Activated naive CD8-positive, alpha-beta T cell (primary cell): ENCODE measurements around the gene CDK5R2.

ENCODE experiments used
- H3K27ac Mint-ChIP-seq: one replicate; pipeline ENCODE4 v1.8.0; 2021; ENCODE audit warnings: mixed read lengths
- H3K27me3 Mint-ChIP-seq: one replicate; pipeline ENCODE4 v1.8.0; 2021; ENCODE audit warnings: mixed read lengths
- H3K36me3 Mint-ChIP-seq: one replicate; pipeline ENCODE4 v1.8.0; 2021; ENCODE audit warnings: mixed read lengths
- H3K4me1 Mint-ChIP-seq: one replicate; pipeline ENCODE4 v1.8.0; 2021; ENCODE audit warnings: low read depth, mixed read lengths
- H3K4me3 Mint-ChIP-seq: one replicate; pipeline ENCODE4 v1.8.0; 2021; ENCODE audit warnings: mild to moderate bottlenecking, mixed read lengths
- H3K9me3 Mint-ChIP-seq: one replicate; pipeline ENCODE4 v1.8.0; 2021; ENCODE audit warnings: low read depth, mixed read lengths

The CDK5R2 gene

DNA sequence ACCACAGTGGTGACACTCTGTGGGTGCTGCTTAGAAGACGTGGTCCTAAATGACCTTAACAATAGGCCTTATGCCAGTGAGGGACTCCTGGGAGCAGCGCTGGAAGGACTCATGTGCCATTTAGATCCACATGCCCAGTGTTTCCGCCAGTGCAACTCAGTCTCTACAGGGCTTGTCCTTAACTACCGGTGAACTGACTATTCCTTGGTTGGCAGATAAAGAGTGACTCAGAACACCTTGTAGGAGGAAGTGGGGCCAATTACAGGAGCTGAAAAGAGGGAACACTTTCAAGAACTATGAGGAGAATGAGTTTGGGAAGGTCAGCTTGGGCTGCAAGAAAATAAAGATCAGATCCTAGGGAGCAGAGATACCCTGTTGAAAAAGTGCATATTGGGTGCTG is 1.8 kb upstream of the CDK5R2 start:
- Mint-ChIP-seq H3K4me1 (peaks cover 10% of the 10 kb centered on the region), H3K36me3 (no peaks in the 10 kb centered on the region), H3K27ac (no peak overlapping the region), H3K9me3 (no peaks in the 10 kb centered on the region), H3K4me3 (no peak overlapping the region), H3K27me3 (peaks cover 39% of the 10 kb centered on the region)

DNA sequence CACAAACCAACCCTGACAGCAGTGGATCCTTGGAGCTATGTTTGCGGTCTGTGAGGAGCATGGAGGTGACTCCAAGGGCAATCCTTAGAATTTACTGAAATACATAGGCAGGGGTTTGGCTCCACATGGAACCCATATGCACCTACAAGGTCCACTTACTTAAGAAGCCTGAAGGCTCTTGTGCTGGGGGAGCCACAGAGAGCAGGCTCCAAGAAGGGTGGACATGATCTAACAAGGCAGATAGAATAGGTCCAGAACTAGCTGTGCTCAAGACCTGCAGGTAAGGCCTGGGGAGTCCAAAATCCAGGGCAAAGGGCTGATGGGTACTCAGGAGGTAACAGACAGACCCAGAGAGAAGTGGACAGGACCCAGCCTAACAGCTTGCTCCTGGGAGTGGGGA is 1.2 kb upstream of the CDK5R2 start:
- Mint-ChIP-seq H3K27ac (no peak overlapping the region), H3K9me3 (no peaks in the 10 kb centered on the region), H3K27me3 (peaks cover 37% of the 10 kb centered on the region), H3K36me3 (no peaks in the 10 kb centered on the region), H3K4me1 (peaks cover 10% of the 10 kb centered on the region), H3K4me3 (no peak overlapping the region)

DNA sequence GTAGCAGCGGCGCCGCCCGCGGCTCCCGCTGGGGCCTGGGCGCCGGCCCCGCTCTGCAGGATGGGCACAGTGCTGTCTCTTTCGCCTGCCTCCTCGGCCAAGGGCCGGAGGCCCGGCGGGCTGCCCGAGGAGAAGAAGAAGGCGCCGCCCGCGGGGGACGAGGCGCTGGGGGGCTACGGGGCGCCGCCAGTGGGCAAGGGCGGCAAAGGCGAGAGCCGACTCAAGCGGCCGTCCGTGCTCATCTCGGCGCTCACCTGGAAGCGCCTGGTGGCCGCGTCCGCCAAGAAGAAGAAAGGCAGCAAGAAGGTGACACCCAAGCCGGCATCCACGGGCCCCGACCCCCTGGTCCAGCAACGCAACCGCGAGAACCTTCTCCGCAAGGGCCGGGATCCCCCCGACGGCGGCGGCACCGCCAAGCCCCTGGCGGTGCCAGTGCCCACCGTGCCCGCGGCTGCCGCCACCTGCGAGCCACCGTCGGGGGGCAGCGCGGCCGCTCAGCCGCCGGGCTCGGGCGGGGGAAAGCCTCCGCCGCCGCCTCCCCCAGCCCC is 369 bp downstream of the CDK5R2 start:
- Mint-ChIP-seq H3K27ac (no peak overlapping the region), H3K9me3 (no peaks in the 10 kb centered on the region), H3K4me1 (peaks cover 10% of the 10 kb centered on the region), H3K27me3 (peaks cover 47% of the 10 kb centered on the region), H3K36me3 (no peaks in the 10 kb centered on the region), H3K4me3 (no peak overlapping the region)

DNA sequence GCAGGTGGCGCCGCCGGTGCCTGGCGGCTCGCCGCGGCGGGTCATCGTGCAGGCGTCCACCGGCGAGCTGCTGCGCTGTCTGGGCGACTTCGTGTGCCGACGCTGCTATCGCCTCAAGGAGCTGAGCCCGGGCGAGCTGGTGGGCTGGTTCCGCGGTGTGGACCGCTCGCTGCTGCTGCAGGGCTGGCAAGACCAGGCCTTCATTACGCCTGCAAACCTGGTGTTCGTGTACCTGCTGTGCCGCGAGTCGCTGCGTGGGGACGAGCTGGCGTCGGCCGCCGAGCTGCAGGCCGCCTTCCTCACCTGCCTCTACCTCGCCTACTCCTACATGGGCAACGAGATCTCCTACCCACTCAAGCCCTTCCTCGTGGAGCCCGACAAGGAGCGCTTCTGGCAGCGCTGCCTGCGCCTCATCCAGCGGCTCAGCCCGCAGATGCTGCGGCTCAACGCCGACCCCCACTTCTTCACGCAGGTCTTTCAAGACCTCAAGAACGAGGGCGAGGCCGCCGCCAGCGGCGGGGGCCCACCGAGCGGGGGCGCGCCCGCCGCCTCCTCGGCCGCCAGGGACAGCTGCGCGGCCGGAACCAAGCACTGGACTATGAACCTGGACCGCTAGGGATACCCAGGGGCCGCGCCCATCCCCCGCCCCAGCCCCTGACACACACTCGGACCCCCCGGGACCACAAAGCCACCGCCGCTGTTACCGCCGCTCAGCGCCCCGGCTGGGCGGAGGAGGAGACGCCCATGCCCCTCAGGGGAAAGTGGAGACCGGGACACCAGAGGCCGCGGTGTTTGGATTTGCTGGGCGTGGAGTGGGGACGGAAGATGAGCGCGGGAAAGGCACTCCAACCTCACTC is 1.1 kb downstream of the CDK5R2 start:
- Mint-ChIP-seq H3K4me3 (peak overlapping the region; percentile 71), H3K27ac (no peak overlapping the region), H3K36me3 (no peaks in the 10 kb centered on the region)

DNA sequence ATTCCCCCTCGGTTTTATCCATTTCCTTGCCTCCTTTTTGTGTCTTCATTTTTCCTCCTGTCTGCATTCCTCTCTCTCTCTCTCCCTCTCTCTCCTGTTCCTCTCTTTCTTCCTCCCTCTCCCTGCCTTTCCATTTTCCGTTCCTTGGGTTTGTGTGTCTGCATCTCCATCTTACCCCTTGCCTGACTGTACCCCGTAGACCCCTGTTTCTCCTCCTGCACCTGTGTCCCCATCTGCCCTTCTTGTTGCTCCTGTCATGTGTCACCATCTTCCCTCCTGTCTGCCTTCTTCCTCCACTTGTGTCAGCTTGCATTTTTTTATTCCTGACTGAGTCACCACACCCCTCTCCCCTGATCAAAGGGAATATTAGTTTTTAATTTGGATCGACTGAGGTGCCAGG is 1.8 kb downstream of the CDK5R2 start:
- peaks cover 10% of the 10 kb centered on the region for H3K4me1 Mint-ChIP-seq
- H3K27me3 Mint-ChIP-seq, result peaks cover 49% of the 10 kb centered on the region
- no peaks in the 10 kb centered on the region for H3K36me3 Mint-ChIP-seq
- no peak overlapping the region for H3K27ac Mint-ChIP-seq
- peak overlapping the region; percentile 6 for H3K4me3 Mint-ChIP-seq
- no peaks in the 10 kb centered on the region for H3K9me3 Mint-ChIP-seq

More for the DNA sequence above, 1.1 kb downstream of the CDK5R2 start:
- H3K27me3 Mint-ChIP-seq, result peaks cover 46% of the 10 kb centered on the region
- H3K4me1 Mint-ChIP-seq, result peaks cover 10% of the 10 kb centered on the region
- no peaks in the 10 kb centered on the region for H3K9me3 Mint-ChIP-seq

DNA sequence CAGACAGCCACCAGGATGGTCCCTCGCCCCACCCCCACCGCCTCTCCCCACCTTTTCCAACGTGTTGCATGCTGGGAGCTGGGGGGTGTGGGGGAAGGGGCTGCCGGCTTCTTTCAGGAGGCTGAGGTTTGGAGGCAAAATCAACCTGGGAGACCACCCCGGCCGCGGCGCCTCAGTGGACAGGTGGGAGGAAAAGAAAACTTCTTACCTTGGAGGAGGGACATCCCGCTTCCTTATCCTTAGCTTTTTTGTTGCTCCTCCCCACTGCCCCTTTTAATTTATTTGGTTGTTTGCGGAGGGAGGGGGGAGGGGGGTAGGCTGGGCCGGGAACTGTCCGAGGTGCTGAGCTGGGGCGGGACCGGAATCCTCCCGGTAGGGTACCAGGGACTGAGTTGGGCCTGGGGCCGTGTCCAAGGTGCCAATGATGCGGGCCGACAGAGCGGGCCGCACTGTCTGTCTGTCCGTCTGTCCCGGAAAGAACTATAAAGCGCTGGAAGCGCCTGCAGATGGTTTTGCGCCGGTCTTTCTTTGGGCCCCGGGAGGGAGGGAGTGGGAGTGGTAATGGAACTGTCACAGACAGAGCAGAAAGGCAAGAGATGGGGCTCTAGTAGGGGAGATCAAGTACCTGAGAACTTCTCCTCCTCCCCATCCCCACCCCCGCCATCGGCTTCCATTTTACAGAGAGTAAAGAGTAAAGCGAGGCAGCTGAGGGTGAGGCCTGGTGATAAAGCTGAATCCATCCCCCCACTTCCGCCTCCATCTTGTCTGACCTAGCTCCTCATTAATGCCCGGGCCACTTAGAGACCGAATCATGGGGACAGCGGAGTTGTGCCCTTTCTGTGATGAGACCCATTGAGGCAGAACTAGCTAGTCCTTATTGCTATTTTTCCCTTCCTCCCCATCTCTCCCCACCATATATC is 2.4 kb downstream of the CDK5R2 start:
- Mint-ChIP-seq H3K36me3 (no peaks in the 10 kb centered on the region), H3K4me3 (no peak overlapping the region), H3K27ac (no peak overlapping the region), H3K27me3 (peaks cover 49% of the 10 kb centered on the region), H3K4me1 (peaks cover 10% of the 10 kb centered on the region), H3K9me3 (no peaks in the 10 kb centered on the region)

DNA sequence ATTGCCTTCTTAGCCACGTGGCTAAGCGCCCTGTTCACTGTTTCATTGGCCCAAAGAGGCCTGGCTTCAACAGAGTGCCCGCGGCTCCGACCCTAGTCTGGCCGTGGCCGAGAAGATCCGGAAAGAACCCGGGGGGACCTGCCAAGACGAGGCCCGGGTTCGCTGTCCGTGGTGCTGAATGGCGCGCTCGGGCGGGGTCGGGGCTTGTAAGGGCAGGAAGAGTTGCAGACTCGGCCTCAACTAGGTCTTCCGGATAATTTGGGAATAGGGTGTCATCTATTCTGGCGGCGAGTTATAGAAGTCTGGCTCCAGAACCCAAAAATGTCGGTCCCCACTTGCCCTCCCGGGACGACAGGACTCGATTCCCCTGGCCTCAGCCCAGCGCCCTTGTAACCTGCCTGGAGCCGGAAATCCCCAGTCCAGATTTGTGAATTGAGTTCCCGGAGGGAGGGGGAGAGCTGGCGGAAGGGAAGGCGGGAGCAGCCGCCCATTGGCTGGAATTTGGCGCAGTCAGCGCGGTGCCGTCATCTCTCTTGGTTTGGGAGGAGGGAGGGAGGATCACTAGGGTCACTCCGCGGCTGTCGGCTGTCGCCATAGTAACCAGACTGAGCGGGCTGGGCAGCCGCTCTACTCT is 3.5 kb downstream of the CDK5R2 start:
- no peak overlapping the region for H3K4me3 Mint-ChIP-seq
- H3K9me3 Mint-ChIP-seq, result no peaks in the 10 kb centered on the region
- peaks cover 10% of the 10 kb centered on the region for H3K4me1 Mint-ChIP-seq
- H3K36me3 Mint-ChIP-seq, result no peaks in the 10 kb centered on the region
- H3K27me3 Mint-ChIP-seq, result peaks cover 43% of the 10 kb centered on the region
- H3K27ac Mint-ChIP-seq, result no peak overlapping the region

DNA sequence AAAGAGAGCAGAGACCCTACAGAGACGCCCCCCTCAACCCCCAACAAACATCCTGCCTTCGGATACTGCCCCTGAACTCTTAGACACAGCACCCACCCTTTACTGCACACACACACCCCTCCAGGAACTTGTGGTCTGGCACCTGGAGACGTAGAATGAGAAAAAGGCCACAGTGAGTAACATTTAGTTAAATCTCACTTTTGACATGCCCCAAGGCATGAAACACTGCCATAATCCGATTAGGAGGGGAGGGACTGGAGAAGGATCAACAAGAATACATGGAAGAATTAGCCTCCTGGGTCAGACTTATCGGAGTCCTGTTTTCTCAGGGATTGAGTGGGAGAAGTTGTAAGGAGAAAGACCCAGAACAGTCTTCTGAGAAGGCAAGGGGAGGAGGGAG is 4.1 kb downstream of the CDK5R2 start:
- no peak overlapping the region for H3K27ac Mint-ChIP-seq
- peaks cover 39% of the 10 kb centered on the region for H3K27me3 Mint-ChIP-seq
- H3K4me3 Mint-ChIP-seq, result no peak overlapping the region
- no peaks in the 10 kb centered on the region for H3K36me3 Mint-ChIP-seq
- H3K4me1 Mint-ChIP-seq, result peaks cover 10% of the 10 kb centered on the region
- no peaks in the 10 kb centered on the region for H3K9me3 Mint-ChIP-seq

DNA sequence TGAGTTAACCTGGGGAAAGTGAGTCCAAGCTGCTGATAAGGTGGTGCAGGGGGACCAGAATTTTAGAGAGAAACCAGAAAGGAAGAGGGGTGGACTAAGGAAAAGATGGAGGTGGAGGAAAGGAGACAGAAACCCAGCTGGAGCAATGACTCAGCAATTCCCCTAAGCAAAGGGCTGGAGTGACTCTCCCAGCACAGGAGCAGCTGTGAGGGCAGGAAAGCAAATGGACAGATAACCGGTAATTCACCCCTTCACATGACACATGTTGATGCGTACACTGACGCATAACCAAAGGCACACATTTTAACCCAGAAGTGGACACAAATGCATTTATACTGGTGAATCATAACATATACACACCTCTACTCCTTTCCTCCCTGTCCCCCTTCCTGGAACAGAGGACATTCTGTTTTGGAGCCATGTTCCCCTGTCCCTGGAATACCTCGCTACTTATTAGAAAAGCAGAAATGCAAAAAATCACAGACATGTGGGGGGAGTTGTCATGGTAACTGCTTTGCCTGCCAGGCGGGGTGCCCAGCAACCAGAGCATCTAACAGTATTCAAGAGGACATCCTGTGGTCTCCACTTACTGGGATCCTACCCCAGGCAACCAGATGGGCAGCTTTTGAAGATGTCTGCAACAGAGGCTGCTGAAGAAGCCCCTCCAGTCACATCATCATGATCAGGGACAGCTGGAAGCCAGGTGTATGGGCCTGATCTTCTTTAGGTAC is 4.7 kb downstream of the CDK5R2 start:
- H3K4me3 Mint-ChIP-seq, result no peak overlapping the region
- no peaks in the 10 kb centered on the region for H3K9me3 Mint-ChIP-seq
- H3K27me3 Mint-ChIP-seq, result peaks cover 37% of the 10 kb centered on the region
- no peaks in the 10 kb centered on the region for H3K36me3 Mint-ChIP-seq
- peaks cover 7% of the 10 kb centered on the region for H3K4me1 Mint-ChIP-seq
- H3K27ac Mint-ChIP-seq, result no peak overlapping the region

DNA sequence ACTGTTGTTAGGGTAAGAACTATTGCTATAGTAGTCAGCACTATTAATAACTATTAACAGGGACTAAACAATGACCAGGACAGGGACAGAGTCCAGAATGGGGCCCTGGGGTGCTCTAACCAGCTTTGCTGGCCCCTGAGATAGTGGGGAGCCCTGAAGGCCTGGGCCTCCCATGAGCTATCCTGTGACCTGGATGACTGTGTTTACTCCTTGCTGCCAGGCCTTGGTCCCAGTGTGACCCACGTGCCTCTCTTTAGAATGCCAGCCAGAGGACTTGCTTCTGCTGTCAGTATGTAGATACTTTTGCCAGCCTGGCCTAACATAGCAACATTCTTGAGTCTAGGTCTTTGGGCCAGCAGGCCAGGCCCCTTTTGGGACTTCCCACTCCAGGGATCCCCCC is 11.4 kb downstream of the CDK5R2 start:
- Mint-ChIP-seq H3K4me3 (no peak overlapping the region), H3K9me3 (peaks cover 4% of the 10 kb centered on the region), H3K36me3 (no peaks in the 10 kb centered on the region), H3K27ac (no peak overlapping the region), H3K27me3 (peaks cover 31% of the 10 kb centered on the region), H3K4me1 (no peaks in the 10 kb centered on the region)

DNA sequence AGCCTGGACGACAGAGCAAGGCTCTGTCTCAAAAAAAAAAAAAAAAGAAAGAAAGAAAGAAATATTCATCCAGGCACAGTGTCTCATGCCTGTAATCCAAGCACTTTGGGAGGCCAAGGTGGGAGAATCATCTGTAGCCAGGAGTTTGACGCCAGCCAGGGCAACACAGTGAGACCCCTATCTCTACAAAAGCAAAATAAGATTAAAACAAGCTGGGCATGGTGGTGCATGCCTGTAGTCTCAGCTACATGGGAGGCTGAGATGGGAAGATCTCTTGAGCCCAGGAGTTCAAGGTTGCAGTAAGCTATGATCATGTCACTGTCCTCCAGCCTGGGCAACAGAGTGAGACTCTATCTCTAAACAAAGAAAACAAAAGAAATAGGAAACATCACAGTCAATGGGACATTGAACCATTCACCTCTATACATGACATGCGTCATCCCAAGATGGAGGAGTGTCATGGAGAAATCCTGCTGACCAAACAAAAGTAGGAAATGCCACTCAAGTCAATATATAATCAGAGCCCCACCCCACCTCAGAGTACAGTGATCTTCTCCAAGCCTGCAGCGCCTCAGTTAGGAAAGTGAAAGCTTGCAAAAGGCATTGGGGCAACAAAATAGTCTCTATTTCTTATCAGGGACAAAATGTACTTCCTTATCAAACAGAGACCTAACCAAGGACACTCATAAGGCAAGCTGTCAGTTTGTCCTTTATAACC is 15.8 kb downstream of the CDK5R2 start:
- Mint-ChIP-seq H3K36me3 (no peaks in the 10 kb centered on the region), H3K27me3 (peaks cover 42% of the 10 kb centered on the region), H3K4me3 (no peak overlapping the region), H3K4me1 (peaks cover 6% of the 10 kb centered on the region), H3K27ac (no peak overlapping the region), H3K9me3 (no peaks in the 10 kb centered on the region)

DNA sequence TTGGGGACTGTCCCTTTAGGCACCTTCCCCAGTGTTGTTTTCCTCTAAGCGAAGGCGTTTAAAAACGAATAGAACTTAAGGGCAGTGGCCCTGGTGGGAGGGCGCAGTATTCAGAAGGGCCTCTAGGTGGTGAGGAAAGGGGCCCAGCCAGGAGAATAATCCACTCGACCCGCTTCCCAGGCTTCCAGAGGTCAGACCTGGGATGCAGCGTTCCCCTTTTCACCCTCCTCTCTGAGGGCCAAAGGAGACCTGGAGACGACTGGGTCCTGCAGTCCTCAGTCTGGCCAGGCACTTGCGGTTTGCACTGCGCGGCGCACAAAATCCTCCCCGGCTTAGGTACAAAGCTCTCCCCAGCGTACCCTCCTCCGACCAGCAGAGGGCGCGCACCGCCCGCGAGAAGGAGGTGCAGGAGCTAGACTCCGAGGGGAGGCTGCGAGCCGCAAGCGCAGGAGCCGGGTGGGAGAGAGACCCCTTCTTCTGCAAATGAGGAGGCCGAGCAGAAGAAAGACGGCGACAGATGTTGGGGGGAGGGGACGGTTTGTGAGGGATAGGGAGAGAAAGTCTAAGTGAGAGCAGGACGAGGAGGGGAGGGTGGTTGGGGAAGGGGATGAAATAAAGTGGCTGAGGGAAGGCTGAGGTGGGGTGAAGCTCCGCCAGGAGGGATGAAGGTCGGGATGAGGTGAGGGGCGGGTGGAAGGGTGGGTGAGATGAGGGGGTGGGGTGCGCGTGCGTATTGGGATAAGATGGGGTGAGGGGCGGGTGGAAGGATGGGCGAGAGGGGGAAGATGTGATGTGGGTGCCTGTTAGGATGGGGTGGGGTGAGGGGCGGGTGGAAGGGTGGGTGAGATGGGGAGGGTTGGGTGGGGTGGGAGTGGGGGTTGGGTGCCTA is 20.6 kb downstream of the CDK5R2 start:
- Mint-ChIP-seq H3K4me3 (peak overlapping the region; percentile 79), H3K36me3 (no peaks in the 10 kb centered on the region), H3K27ac (no peak overlapping the region), H3K27me3 (peaks cover 43% of the 10 kb centered on the region), H3K4me1 (peaks cover 35% of the 10 kb centered on the region), H3K9me3 (no peaks in the 10 kb centered on the region)
